Mesenchymal stem cell (in vitro differentiated cells and primary cell): ENCODE measurements around the gene COBL.

ENCODE experiments used
- DNase-seq: peaks from one replicate; pipeline ENCODE4 v3.0.0-alpha.2; 2013
- H2AFZ ChIP-seq: one replicate; pipeline ENCODE4 v1.6.1; 2013; ENCODE audit warnings: low read depth, mild to moderate bottlenecking, control low read depth, inconsistent platforms, low read length, moderate library complexity
- H2AK5ac ChIP-seq: 2 replicates; pipeline ENCODE4 v1.6.1; 2013; ENCODE audit warnings: low read length, moderate library complexity, mild to moderate bottlenecking, inconsistent platforms; ENCODE audit not compliant: severe bottlenecking
- H2BK120ac ChIP-seq: one replicate; pipeline ENCODE4 v1.6.1; 2013; ENCODE audit warnings: low read depth, mild to moderate bottlenecking, inconsistent platforms, low read length, moderate library complexity
- H2BK12ac ChIP-seq, 2 experiments: one replicate each; pipeline ENCODE4 v1.6.1; 2013; ENCODE audit warnings: inconsistent platforms in 2 of 2, low read length in 2 of 2, mild to moderate bottlenecking in 2 of 2, moderate library complexity in 2 of 2, control low read depth in 1 of 2
- H2BK15ac ChIP-seq: one replicate; pipeline ENCODE4 v1.6.1; 2013; ENCODE audit warnings: mild to moderate bottlenecking, low read depth, inconsistent platforms; ENCODE audit not compliant: poor library complexity, severe bottlenecking
- H2BK5ac ChIP-seq: 2 replicates; pipeline ENCODE4 v1.6.1; 2013; ENCODE audit warnings: low read depth, mild to moderate bottlenecking, low read length, control low read depth, inconsistent platforms; ENCODE audit not compliant: poor library complexity, severe bottlenecking
- H3K14ac ChIP-seq, 2 experiments: one replicate each; pipeline ENCODE4 v1.6.1; 2013; ENCODE audit warnings: inconsistent platforms in 2 of 2, low read length in 2 of 2, control low read depth in 1 of 2, mild to moderate bottlenecking in 1 of 2, moderate library complexity in 1 of 2
- H3K18ac ChIP-seq, 2 experiments: one replicate each; pipeline ENCODE4 v1.6.1; 2013; ENCODE audit warnings: inconsistent platforms in 2 of 2, low read length in 2 of 2, control low read depth in 1 of 2, low read depth in 1 of 2, mild to moderate bottlenecking in 1 of 2
- H3K23ac ChIP-seq, 2 experiments: one replicate each; pipeline ENCODE4 v1.6.1; 2013; ENCODE audit warnings: inconsistent platforms in 2 of 2, low read length in 2 of 2, mild to moderate bottlenecking in 2 of 2, moderate library complexity in 2 of 2, control low read depth in 1 of 2
- H3K27ac ChIP-seq: 2 replicates; pipeline ENCODE4 v1.5.1; 2013; ENCODE audit warnings: mild to moderate bottlenecking, moderate library complexity, low read length, control low read depth, inconsistent platforms; ENCODE audit not compliant: poor library complexity, severe bottlenecking
- H3K27me3 ChIP-seq, 2 experiments: 2 replicates each; pipeline versions ENCODE4 v1.6.1 to v1.7.0; 2013; ENCODE audit warnings: low read length in 2 of 2, mild to moderate bottlenecking in 2 of 2, moderate library complexity in 2 of 2, control low read depth in 1 of 2, inconsistent platforms in 1 of 2; ENCODE audit not compliant: control insufficient read depth in 1 of 2, insufficient read depth in 1 of 2
- H3K36me3 ChIP-seq, 2 experiments: 2 replicates each; pipeline versions ENCODE4 v1.6.1 to v1.7.0; 2013; ENCODE audit warnings: low read length in 2 of 2, control low read depth in 1 of 2, inconsistent platforms in 1 of 2, low read depth in 1 of 2, mild to moderate bottlenecking in 1 of 2; ENCODE audit not compliant: insufficient read depth in 2 of 2, control insufficient read depth in 1 of 2
- H3K4ac ChIP-seq, 2 experiments: one replicate each; pipeline ENCODE4 v1.6.1; 2013; ENCODE audit warnings: inconsistent platforms in 2 of 2, low read length in 2 of 2, mild to moderate bottlenecking in 2 of 2, moderate library complexity in 2 of 2, control low read depth in 1 of 2, low read depth in 1 of 2
- H3K4me1 ChIP-seq: 2 replicates; pipeline ENCODE4 v1.6.1; 2013; ENCODE audit warnings: low read depth, low read length, control low read depth; ENCODE audit not compliant: control insufficient read depth, insufficient read depth
- H3K4me2 ChIP-seq: 2 replicates; pipeline ENCODE4 v1.6.1; 2013; ENCODE audit warnings: low read length, mild to moderate bottlenecking, inconsistent platforms; ENCODE audit not compliant: poor library complexity, severe bottlenecking
- H3K4me3 ChIP-seq, 2 experiments: 2 replicates each; pipeline versions ENCODE4 v1.5.1 to v1.7.0; 2013; ENCODE audit warnings: low read length in 2 of 2, mild to moderate bottlenecking in 2 of 2, control low read depth in 1 of 2, low read depth in 1 of 2; ENCODE audit not compliant: insufficient read depth in 1 of 2
- H3K79me1 ChIP-seq: replicated peaks from 2 replicates; pipeline ENCODE4 v1.6.1; 2013; ENCODE audit warnings: mild to moderate bottlenecking, control low read depth, low read length, inconsistent platforms; ENCODE audit not compliant: poor library complexity, severe bottlenecking
- H3K9ac ChIP-seq: 2 replicates; pipeline ENCODE4 v1.7.0; 2013; ENCODE audit warnings: mild to moderate bottlenecking, low read length, moderate library complexity
- H3K9me3 ChIP-seq: 2 replicates; pipeline ENCODE4 v1.7.0; 2013; ENCODE audit warnings: mild to moderate bottlenecking, low read length; ENCODE audit not compliant: control insufficient read depth
- H4K8ac ChIP-seq: one replicate; pipeline ENCODE4 v1.6.1; 2013; ENCODE audit warnings: inconsistent platforms, mild to moderate bottlenecking, low read length, moderate library complexity
- H4K91ac ChIP-seq: one replicate; pipeline ENCODE4 v1.6.1; 2013; ENCODE audit warnings: mild to moderate bottlenecking, low read length, inconsistent platforms
- WGBS: methylation state at CpG from one replicate; pipeline ENCODE4 v1.1.7; 2013; ENCODE audit warnings: mixed read lengths; 5-methylcytosine and 5-hydroxymethylcytosine counted together

The COBL gene

DNA sequence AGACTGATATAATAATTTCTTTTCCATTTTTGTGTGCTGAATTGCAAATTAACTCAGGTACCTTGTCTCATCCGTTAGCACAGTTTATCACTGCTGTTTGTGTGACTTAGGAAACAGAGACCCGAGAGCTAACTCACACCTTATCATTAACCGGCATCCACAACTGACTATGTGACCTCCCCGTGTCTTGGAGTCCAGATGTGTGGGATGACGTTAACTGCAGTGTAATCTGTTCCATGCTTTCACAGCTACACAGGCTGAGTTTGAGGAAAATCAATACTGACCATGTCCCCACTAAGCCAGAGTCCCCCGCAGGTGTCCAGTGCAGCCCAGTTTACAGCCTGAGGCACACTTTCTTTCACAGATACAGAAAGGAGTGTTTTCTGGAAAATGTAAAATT lies 154.7 kb downstream of the COBL start:
- Histone ChIP-seq H3K4me3 (no peak overlapping the region), H2AK5ac (no peak overlapping the region), H2BK5ac (no peak overlapping the region), H3K23ac (no peak overlapping the region), H3K4me1 (no peaks in the 10 kb centered on the region), H3K36me3 (no peaks in the 10 kb centered on the region), H3K18ac (no peak overlapping the region), H3K4me2 (no peak overlapping the region), H2BK15ac (no peak overlapping the region), H2AFZ (no peak overlapping the region), H3K4ac (no peak overlapping the region), H3K27ac (no peak overlapping the region), H3K9me3 (no peaks in the 10 kb centered on the region), H4K91ac (no peak overlapping the region), H3K27me3 (peaks cover 0 to 17% of the 10 kb centered on the region in 2 experiments), H3K79me1 (no peaks in the 10 kb centered on the region), H2BK12ac (no peak overlapping the region), H4K8ac (no peak overlapping the region), H3K14ac (no peak overlapping the region), H3K9ac (no peak overlapping the region), H2BK120ac (no peak overlapping the region)
- WGBS: 93% methylated on average over 4 of the region's 6 CpGs
- no peak for DNase-seq

DNA sequence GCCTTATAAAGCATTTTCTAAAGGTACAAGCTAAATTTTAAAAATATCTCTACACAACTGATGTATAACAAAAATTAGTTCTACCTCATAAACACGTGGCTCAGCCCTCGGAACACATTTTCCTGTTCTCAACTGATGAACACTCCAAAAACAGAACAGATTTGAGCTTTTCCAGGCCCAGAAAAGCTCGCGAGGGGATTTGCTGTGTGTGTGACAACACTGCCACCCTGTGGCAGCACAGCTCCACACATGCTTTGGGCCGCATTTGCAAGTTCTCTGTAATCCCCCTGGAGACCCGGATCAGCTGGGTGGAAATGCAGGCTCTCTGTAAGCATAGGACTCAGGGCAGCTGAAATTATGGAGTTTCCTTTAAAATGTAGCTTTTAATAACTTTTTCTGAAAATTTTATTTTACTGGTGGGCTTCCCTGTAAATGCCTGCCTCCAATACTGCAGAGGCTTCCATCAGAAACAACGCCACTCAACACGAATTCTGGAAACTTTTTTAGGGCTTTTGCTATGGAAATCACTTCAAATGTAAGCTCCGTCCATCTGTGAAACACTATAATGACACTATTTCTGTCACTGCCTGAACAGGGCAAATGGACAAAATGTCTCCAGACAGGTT lies 155.5 kb downstream of the COBL start:
- H2BK15ac ChIP-seq: no peak overlapping the region
- H3K9ac ChIP-seq: no peak overlapping the region
- no peak overlapping the region for H3K27ac ChIP-seq
- no peak overlapping the region for H2BK12ac ChIP-seq
- H3K36me3 ChIP-seq: no peaks in the 10 kb centered on the region
- WGBS: 20% methylated on average over 7 of the region's 9 CpGs
- H4K91ac ChIP-seq: no peak overlapping the region
- H3K4me3 ChIP-seq: no peak overlapping the region
- H3K9me3 ChIP-seq: no peaks in the 10 kb centered on the region
- no peak overlapping the region for H2AFZ ChIP-seq
- H2BK120ac ChIP-seq: no peak overlapping the region
- no peak overlapping the region for H3K23ac ChIP-seq
- H3K4me2 ChIP-seq: no peak overlapping the region
- no peak overlapping the region for H2BK5ac ChIP-seq
- no peak overlapping the region for H2AK5ac ChIP-seq
- no peak overlapping the region for H3K4ac ChIP-seq
- no peak overlapping the region for H3K14ac ChIP-seq
- H3K4me1 ChIP-seq: no peaks in the 10 kb centered on the region
- H4K8ac ChIP-seq: no peak overlapping the region
- peaks cover 0 to 25% of the 10 kb centered on the region in 2 experiments for H3K27me3 ChIP-seq
- DNase-seq: peak; percentile 61
- H3K18ac ChIP-seq: no peak overlapping the region
- no peaks in the 10 kb centered on the region for H3K79me1 ChIP-seq

DNA sequence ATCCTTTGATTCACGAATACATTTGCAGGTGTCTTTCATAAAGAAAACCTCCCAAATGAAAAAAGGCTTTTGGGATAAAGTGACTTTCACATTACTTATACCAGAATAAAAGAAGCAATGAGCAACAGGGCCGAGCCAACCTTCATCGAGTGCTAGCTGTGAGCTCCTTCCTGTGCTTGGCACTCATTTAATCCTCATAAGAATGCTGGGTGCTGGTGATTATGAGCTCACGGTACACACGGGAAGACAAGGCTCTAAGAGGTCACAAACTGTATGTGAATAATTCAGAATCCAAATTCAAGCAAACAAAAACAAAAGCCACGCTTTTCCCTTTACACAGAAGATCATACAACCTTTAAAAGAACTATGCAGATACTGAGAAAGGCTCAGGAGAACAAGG lies 156.2 kb downstream of the COBL start:
- Histone ChIP-seq H3K23ac (no peak overlapping the region), H3K4me1 (no peaks in the 10 kb centered on the region), H3K79me1 (no peaks in the 10 kb centered on the region), H3K14ac (no peak overlapping the region), H3K36me3 (no peaks in the 10 kb centered on the region), H2BK15ac (no peak overlapping the region), H3K4ac (no peak overlapping the region), H3K27me3 (peaks cover 0 to 28% of the 10 kb centered on the region in 2 experiments), H3K4me2 (no peak overlapping the region), H2AFZ (no peak overlapping the region), H2BK120ac (no peak overlapping the region), H2BK5ac (no peak overlapping the region), H2BK12ac (no peak overlapping the region), H2AK5ac (no peak overlapping the region), H3K4me3 (no peak overlapping the region), H4K91ac (no peak overlapping the region), H3K9ac (no peak overlapping the region), H4K8ac (no peak overlapping the region), H3K18ac (no peak overlapping the region), H3K9me3 (no peaks in the 10 kb centered on the region), H3K27ac (no peak overlapping the region)
- no peak for DNase-seq
- WGBS: 82% methylated on average over 6 of the region's 6 CpGs

DNA sequence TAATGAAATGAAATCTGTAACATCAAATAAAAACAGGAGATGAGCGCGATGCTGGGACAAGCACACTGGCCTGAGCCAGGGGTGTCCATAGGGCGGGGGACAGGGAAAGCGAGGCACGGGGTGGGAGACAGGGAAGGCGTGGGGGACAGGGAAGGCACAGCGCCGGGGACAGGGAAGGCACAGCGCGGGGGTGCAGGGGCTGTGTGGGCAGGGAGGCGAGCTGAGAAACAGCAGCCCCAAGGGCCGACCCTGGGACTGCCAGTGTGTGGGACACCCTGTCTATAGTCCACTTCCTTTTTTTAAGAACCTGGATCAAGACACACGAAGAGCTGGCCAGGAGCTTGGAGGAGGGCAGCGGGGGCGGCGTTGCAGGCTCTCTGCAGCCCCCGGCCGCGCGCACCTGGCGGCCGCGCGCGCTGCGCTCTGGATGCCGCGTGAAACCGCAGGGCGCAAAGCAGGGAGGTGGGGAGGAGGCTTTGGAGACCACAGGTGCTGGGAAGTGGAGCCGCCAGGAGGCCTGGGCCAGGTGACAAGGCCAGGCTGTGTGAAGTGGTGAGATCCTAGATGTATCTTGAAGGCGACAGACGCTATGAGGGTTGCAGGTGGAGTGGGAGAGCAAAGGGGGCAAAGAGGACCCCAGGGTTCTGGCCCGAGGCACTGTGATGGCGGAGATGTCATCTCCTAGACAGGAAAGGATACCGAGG lies 157.7 kb downstream of the COBL start:
- Histone ChIP-seq H3K27ac (no peak overlapping the region), H2AK5ac (no peak overlapping the region), H3K9ac (no peak overlapping the region), H3K4me2 (no peak overlapping the region), H2BK5ac (no peak overlapping the region), H3K79me1 (no peaks in the 10 kb centered on the region), H3K4me1 (no peaks in the 10 kb centered on the region), H3K9me3 (no peaks in the 10 kb centered on the region), H2BK120ac (no peak overlapping the region), H3K4me3 (no peak overlapping the region), H3K23ac (no peak overlapping the region), H3K27me3 (peaks cover 7 to 40% of the 10 kb centered on the region in 2 experiments), H3K36me3 (no peaks in the 10 kb centered on the region), H4K91ac (no peak overlapping the region), H3K18ac (no peak overlapping the region), H2BK15ac (no peak overlapping the region), H3K14ac (no peak overlapping the region), H2BK12ac (no peak overlapping the region), H3K4ac (no peak overlapping the region), H4K8ac (peak overlapping the region; percentile 6), H2AFZ (no peak overlapping the region)
- no peak for DNase-seq
- WGBS: 95% methylated on average over 35 of the region's 36 CpGs
